LNCaP clone FGC (cell line): ENCODE data around the gene CREG1.

Source experiments
- DNase-seq: peaks from one replicate; pipeline ENCODE4 v3.0.0-alpha.2; 2011; ENCODE audit warnings: low read depth
- H3K4me3 ChIP-seq: 2 replicates; pipeline ENCODE4 v1.5.1; 2011; ENCODE audit warnings: mild to moderate bottlenecking, low read depth, low read length, control low read depth
- CTCF ChIP-seq: IDR thresholded peaks from 2 replicates; pipeline ENCODE4 v1.5.1; 2012; ENCODE audit warnings: mild to moderate bottlenecking; ENCODE audit not compliant: control insufficient read depth, insufficient read depth; ENCODE audit errors: extremely low read depth

CREG1 gene

GRCh38 chr1:167524651-167525050 is 28.9 kb downstream of the CREG1 start:
- H3K4me3 ChIP-seq: no peak overlapping the region
- no peak for TF ChIP-seq CTCF
- no peak for DNase-seq

GRCh38 chr1:167522246-167522645 is 31.3 kb downstream of the CREG1 start:
- H3K4me3 ChIP-seq: no peak overlapping the region
- DNase-seq: no peak
- TF ChIP-seq CTCF: no peak

- no peak for DNase-seq
- peak; percentile 32 for TF ChIP-seq CTCF
- H3K4me3 ChIP-seq: no peak overlapping the region
Measured at GRCh38 chr1:167520711-167521206, 32.8 kb downstream of the CREG1 start.

GRCh38 chr1:167518331-167518700 is 35.2 kb downstream of the CREG1 start, which contains the start of gene CD247:
TSS of gene CD247 (minus strand) at chr1:167518529. CDS start at chr1:167518465, 64 bp downstream.
- TF ChIP-seq CTCF: no peak
- H3K4me3 ChIP-seq: no peak within 1 kb of the TSS
- DNase-seq: no peak

GRCh38 chr1:167517535-167518330 is 35.8 kb downstream of the CREG1 start:
- DNase-seq: no peak
- no peak overlapping the region for H3K4me3 ChIP-seq
- TF ChIP-seq CTCF: no peak

GRCh38 chr1:167516404-167517388 is 36.9 kb downstream of the CREG1 start:
- TF ChIP-seq CTCF: no peak
- DNase-seq: no peak
- no peak overlapping the region for H3K4me3 ChIP-seq
